OCI-LY7 (cell line): ENCODE results near the gene MROH7. TPM values are rescaled to one million over a fixed set of nuclear protein-coding genes. Genes with fewer than 3 reads are reported as not detected.

Experiments
- BruUV-seq: library from RNA; stranded (reverse); fragments of 400-500 nt; replicated peaks from 2 replicates; lab custom pipeline; 2021; lab: Mats Ljungman, UMichigan
- CTCF ChIA-PET: fragments of 300-600 bp; sonication (Branson Sonifier 250); formaldehyde crosslinking; loops from one replicate; lab custom pipeline; 2022; ENCODE audit warnings: antibody characterized with exemption; ENCODE audit not compliant: unreplicated experiment; lab: Charles Lee
- POLR2A ChIA-PET: fragments of 300-600 bp; sonication (Branson Sonifier 250); formaldehyde crosslinking; loops from one replicate; lab custom pipeline; 2022; ENCODE audit warnings: antibody characterized with exemption; lab: Charles Lee
- DNase-seq: peaks from one replicate; pipeline ENCODE4 v3.0.0-alpha.2; 2015; ENCODE audit warnings: low spot score
- H2AFZ ChIP-seq: fragments of 200-600 bp; sonication (generic), shearing (Covaris generic); 2 replicates; pipeline ENCODE4 v1.6.1; 2014; ENCODE audit warnings: mild to moderate bottlenecking, antibody characterized with exemption, low read length, moderate library complexity
- H3K27ac ChIP-seq: fragments of 200-600 bp; sonication (generic); 2 replicates; pipeline ENCODE4 v1.5.1; 2014; ENCODE audit warnings: mixed run types, low read depth, mild to moderate bottlenecking, moderate library complexity, low read length, inconsistent platforms; ENCODE audit not compliant: poor library complexity, severe bottlenecking
- H3K36me3 ChIP-seq: fragments of 200-600 bp; sonication (generic); 2 replicates; pipeline ENCODE4 v1.6.1; 2014; ENCODE audit warnings: mild to moderate bottlenecking, antibody characterized with exemption, low read length, moderate library complexity, mixed read lengths; ENCODE audit not compliant: insufficient read depth
- H3K4me1 ChIP-seq: fragments of 200-600 bp; sonication (generic); 2 replicates; pipeline ENCODE4 v1.5.1; 2014; ENCODE audit warnings: mild to moderate bottlenecking, low read length; ENCODE audit not compliant: insufficient read depth, poor library complexity, severe bottlenecking
- H3K4me2 ChIP-seq: fragments of 200-600 bp; sonication (generic); 2 replicates; pipeline ENCODE4 v1.6.1; 2014; ENCODE audit warnings: mild to moderate bottlenecking, low read length
- H3K4me3 ChIP-seq: fragments of 200-600 bp; sonication (generic); 2 replicates; pipeline ENCODE4 v1.5.1; 2014; ENCODE audit warnings: mild to moderate bottlenecking, low read depth, low read length; ENCODE audit not compliant: poor library complexity, severe bottlenecking
- H3K79me2 ChIP-seq: fragments of 200-600 bp; sonication (generic); 2 replicates; pipeline ENCODE4 v1.6.1; 2016; ENCODE audit warnings: low read depth, mild to moderate bottlenecking, low read length, moderate library complexity, mixed read lengths; ENCODE audit not compliant: insufficient read depth
- H3K9me2 ChIP-seq: fragments of 200-600 bp; sonication (generic); 2 replicates; pipeline ENCODE4 v1.6.1; 2016; ENCODE audit warnings: mild to moderate bottlenecking, low read length, mixed read lengths; ENCODE audit not compliant: insufficient read depth
- H3K9me3 ChIP-seq: fragments of 200-600 bp; sonication (generic); 2 replicates; pipeline ENCODE4 v1.6.1; 2014; ENCODE audit warnings: mild to moderate bottlenecking, mixed run types, low read length, mixed read lengths
- H4K20me1 ChIP-seq: fragments of 200-600 bp; sonication (generic); 2 replicates; pipeline ENCODE4 v1.6.1; 2014; ENCODE audit warnings: mild to moderate bottlenecking, antibody characterized with exemption, low read length, moderate library complexity, mixed read lengths; ENCODE audit not compliant: insufficient read depth
- EZH2phosphoT487 ChIP-seq: fragments of 200-600 bp; sonication (generic); IDR thresholded peaks from 2 replicates; pipeline ENCODE4 v1.6.1; 2018; ENCODE audit warnings: low read depth, borderline replicate concordance, mild to moderate bottlenecking, mixed run types, antibody characterized with exemption, low read length, moderate library complexity, mixed read lengths
- intact Hi-C: fragments of 100-400 bp; cut with micrococcal nuclease; formaldehyde crosslinking; loops from one replicate; pipeline ENCODE4 v1.10.0; 2022; ENCODE audit not compliant: unreplicated experiment
- total RNA-seq, 2 experiments: library from RNA; depleted of rRNA in 1 of 2; stranded (reverse); fragments of >200 nt in 1 of 2; shearing (Covaris generic) in 1 of 2; gene quantifications; 2 replicates each; pipeline ENCODE4 v1.2.3, GENCODE V29; 2014 to 2022
- TF ChIP-seq, protein P1 (sequence below): fragments of 200-600 bp; sonication (generic); conservative IDR thresholded peaks from 2 replicates; pipeline ENCODE4 v1.5.1; 2014; ENCODE audit warnings: mild to moderate bottlenecking, antibody characterized with exemption, low read length, moderate library complexity, mixed read lengths

The MROH7 gene
- total RNA-seq, 2 experiments from 2014 or later = not detected

DNA sequence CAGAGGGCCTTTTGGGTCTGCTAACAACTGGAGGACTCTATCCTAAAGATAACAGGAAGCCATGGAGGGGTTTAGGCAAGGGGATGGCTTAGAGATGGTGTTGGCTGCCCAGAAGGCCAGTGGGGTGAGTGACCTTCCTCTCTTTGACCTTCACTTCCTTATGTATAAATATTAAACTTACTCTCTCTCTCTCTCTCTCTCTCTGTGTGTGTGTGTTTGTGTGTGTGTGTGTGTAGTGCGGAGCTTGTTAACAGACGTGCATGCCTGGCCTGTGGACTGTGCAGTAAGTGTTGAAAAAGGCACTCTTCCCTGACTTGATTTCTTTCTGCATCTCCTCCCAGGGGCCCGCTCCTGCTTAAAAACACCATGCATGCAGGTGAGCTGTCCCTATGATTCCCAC, 10.0 kb downstream of the MROH7 start:
- no peaks in the 10 kb centered on the region for H3K36me3 ChIP-seq
- no peaks in the 10 kb centered on the region for H3K9me3 ChIP-seq
- ChIA-PET CTCF (no interaction called here), POLR2A (no interaction called here)
- no peak overlapping the region for H3K27ac ChIP-seq
- no peaks in the 10 kb centered on the region for H4K20me1 ChIP-seq
- H2AFZ ChIP-seq = no peak overlapping the region
- no peak for DNase-seq
- BruUV-seq = no TSS peak
- no peak overlapping the region for H3K4me3 ChIP-seq
- no peak overlapping the region for H3K4me2 ChIP-seq
- TF ChIP-seq, protein P1, sequence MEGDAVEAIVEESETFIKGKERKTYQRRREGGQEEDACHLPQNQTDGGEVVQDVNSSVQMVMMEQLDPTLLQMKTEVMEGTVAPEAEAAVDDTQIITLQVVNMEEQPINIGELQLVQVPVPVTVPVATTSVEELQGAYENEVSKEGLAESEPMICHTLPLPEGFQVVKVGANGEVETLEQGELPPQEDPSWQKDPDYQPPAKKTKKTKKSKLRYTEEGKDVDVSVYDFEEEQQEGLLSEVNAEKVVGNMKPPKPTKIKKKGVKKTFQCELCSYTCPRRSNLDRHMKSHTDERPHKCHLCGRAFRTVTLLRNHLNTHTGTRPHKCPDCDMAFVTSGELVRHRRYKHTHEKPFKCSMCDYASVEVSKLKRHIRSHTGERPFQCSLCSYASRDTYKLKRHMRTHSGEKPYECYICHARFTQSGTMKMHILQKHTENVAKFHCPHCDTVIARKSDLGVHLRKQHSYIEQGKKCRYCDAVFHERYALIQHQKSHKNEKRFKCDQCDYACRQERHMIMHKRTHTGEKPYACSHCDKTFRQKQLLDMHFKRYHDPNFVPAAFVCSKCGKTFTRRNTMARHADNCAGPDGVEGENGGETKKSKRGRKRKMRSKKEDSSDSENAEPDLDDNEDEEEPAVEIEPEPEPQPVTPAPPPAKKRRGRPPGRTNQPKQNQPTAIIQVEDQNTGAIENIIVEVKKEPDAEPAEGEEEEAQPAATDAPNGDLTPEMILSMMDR = no peak
- no peak for TF ChIP-seq EZH2phosphoT487
- H3K79me2 ChIP-seq = no peaks in the 10 kb centered on the region
- intact Hi-C loops = no loop called here
- H3K4me1 ChIP-seq = no peaks in the 10 kb centered on the region
- no peaks in the 10 kb centered on the region for H3K9me2 ChIP-seq

DNA sequence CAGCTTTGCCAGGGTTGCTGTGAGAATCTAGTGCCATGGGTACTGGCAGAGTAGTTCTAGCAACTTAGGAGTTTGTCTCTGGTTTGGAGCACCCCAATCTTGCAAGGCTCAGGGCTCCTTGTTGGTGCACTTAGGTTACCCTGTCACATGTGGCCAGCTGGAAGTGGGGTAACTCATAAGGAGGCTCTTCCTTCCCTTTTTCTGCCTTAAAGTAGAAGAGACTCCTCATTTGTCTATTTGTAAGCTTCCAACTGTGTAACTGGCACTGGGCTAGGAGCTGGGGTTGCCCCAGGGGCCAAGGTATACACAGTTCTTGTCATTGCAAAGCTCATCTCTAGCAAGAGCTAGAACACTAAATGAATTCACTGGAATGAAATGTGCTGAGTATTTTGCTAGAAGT, 10.6 kb downstream of the MROH7 start:
- intact Hi-C loops = no loop called here

DNA sequence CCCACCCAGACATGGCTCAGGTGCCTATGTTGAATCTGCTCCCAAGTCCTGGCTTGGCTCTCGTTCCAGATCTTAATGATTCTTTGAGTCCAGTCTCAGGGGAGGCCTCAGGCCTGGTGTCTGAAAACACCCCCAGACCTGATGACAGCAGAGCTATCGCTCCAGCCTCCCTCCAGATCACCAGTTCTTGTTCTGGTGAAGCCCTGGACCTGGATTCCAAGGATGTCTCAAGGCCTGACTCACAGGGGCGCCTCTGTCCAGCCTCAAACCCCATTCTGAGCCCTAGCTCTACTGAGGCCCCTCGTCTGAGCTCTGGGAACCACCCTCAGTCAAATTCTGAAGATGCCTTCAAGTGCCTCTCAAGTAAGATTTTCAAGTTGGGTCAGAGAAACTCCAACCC, 11.4 kb downstream of the MROH7 start:
- TF ChIP-seq EZH2phosphoT487 = no peak
- Histone ChIP-seq H3K4me1 (no peaks in the 10 kb centered on the region), H3K4me3 (no peak overlapping the region), H4K20me1 (no peaks in the 10 kb centered on the region), H3K4me2 (no peak overlapping the region), H2AFZ (no peak overlapping the region), H3K36me3 (no peaks in the 10 kb centered on the region), H3K79me2 (no peaks in the 10 kb centered on the region), H3K9me2 (no peaks in the 10 kb centered on the region), H3K9me3 (peaks cover 1% of the 10 kb centered on the region; the same call in 1 of the 2 replicates), H3K27ac (no peak overlapping the region)
- ChIA-PET CTCF (no interaction called here), POLR2A (interaction anchor here (0.6 kb wide), 1 partner anchor 11 kb away, joined by 3 read pairs; no protein-coding TSS in a partner anchor)
- no TSS peak for BruUV-seq
- DNase-seq = no peak
- intact Hi-C loops = no loop called here

More for the DNA sequence above, 10.6 kb downstream of the MROH7 start:
- BruUV-seq = no TSS peak
- H3K4me1 ChIP-seq = no peaks in the 10 kb centered on the region
- TF ChIP-seq EZH2phosphoT487 = no peak
- TF ChIP-seq, protein P1 = no peak
- H3K27ac ChIP-seq = no peak overlapping the region
- no peak overlapping the region for H3K4me2 ChIP-seq
- H3K79me2 ChIP-seq = no peaks in the 10 kb centered on the region
- no peak overlapping the region for H2AFZ ChIP-seq
- no peaks in the 10 kb centered on the region for H3K9me3 ChIP-seq
- ChIA-PET POLR2A (no interaction called here), CTCF (no interaction called here)
- no peaks in the 10 kb centered on the region for H3K36me3 ChIP-seq
- no peak overlapping the region for H3K4me3 ChIP-seq
- H3K9me2 ChIP-seq = no peaks in the 10 kb centered on the region
- no peaks in the 10 kb centered on the region for H4K20me1 ChIP-seq
- DNase-seq = no peak
